ENCODE results near the gene ALG10B.

- TF ChIP-seq POLR2AphosphoS5 (IDR thresholded peaks at IDR 0.05; ENCODE audit: low read depth, low read length) = no peak
- TF ChIP-seq POLR2A (IDR thresholded peaks at IDR 0.05; ENCODE audit: low read depth, low read length) = no peak
Observed at GRCh38 chr12:38324912-38325311, 8.3 kb downstream of the ALG10B start.

Measured in GM12892 (cell line).